Measurements from ENCODE around the gene FNDC3B. TPM values are rescaled to one million over a fixed set of nuclear protein-coding genes. Genes with fewer than 3 reads are reported as not detected.

FNDC3B gene
- total and polyA plus RNA-seq, 9 of the 15 experiments (the other 6 are each of a cell fraction or from before 2014, with no cell fraction given): 7.0 to 35.8 (median 16.2) TPM

DNA sequence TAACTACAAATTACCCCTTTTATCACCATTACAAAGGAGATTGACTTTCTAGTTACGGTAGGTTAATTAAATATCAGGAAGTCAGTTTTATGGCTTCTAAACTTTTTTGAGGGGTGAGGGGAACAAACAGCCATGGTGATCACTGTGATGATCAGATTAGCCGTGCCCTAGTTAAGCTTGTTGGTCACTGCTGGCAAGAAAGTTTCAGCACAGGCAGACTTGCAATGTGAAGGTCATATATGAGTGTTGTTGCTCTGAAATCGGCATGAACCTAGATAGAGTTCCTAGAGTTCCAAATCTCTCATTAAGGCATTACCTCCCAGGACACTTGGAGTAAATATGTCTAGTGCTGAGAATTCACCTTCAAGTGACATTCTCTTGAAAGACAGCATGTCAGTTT lies 252.3 kb downstream of the FNDC3B start:
- ChIA-PET CTCF (ENCODE audit: low intra/inter-chr PET ratio) (no interaction called here), POLR2A (no interaction called here)
- FAIRE-seq (no peak), ATAC-seq (no peak), DNase-seq (ENCODE audit: extremely low read depth in 1 of 4, low spot score in 3 of 4) (no peak)
- no peaks in the 10 kb centered on the region for H3K9me3 ChIP-seq (replicated peaks; ENCODE audit: control insufficient read depth, insufficient read depth, low read depth, low read length)
- H2AFZ ChIP-seq (ENCODE audit: low read depth, low read length): no peak overlapping the region
- in situ Hi-C loops (cut with MboI): no loop called here
- no peak overlapping the region for H3K27ac ChIP-seq (ENCODE audit: extremely low read depth, low read depth, low read length)
- H3K79me2 ChIP-seq (ENCODE audit: control insufficient read depth, insufficient read depth, low read length): no peaks in the 10 kb centered on the region
- H4K20me1 ChIP-seq (replicated peaks; ENCODE audit: control insufficient read depth, insufficient read depth, low read length): no peaks in the 10 kb centered on the region
- peaks cover 79% of the 10 kb centered on the region for H3K36me3 ChIP-seq (ENCODE audit: control insufficient read depth, insufficient read depth, low read length)
- H3K9ac ChIP-seq (ENCODE audit: insufficient read depth in 1 of 2, low read depth in 2 of 2, low read length in 2 of 2): no peak overlapping the region
- TF ChIP-seq NUFIP1 (IDR thresholded peaks at IDR 0.05; ENCODE audit: partially characterized antibody): no peak
- no peak for TF ChIP-seq TAF9B (IDR thresholded peaks at IDR 0.05; ENCODE audit: partially characterized antibody)
- TF ChIP-seq SRF (CRISPR knock-in tag; IDR thresholded peaks at IDR 0.05): no peak
- no peak for TF ChIP-seq ZNF197 (CRISPR knock-in tag; IDR thresholded peaks at IDR 0.05; ENCODE audit: low read depth)
- TF ChIP-seq, protein P1, sequence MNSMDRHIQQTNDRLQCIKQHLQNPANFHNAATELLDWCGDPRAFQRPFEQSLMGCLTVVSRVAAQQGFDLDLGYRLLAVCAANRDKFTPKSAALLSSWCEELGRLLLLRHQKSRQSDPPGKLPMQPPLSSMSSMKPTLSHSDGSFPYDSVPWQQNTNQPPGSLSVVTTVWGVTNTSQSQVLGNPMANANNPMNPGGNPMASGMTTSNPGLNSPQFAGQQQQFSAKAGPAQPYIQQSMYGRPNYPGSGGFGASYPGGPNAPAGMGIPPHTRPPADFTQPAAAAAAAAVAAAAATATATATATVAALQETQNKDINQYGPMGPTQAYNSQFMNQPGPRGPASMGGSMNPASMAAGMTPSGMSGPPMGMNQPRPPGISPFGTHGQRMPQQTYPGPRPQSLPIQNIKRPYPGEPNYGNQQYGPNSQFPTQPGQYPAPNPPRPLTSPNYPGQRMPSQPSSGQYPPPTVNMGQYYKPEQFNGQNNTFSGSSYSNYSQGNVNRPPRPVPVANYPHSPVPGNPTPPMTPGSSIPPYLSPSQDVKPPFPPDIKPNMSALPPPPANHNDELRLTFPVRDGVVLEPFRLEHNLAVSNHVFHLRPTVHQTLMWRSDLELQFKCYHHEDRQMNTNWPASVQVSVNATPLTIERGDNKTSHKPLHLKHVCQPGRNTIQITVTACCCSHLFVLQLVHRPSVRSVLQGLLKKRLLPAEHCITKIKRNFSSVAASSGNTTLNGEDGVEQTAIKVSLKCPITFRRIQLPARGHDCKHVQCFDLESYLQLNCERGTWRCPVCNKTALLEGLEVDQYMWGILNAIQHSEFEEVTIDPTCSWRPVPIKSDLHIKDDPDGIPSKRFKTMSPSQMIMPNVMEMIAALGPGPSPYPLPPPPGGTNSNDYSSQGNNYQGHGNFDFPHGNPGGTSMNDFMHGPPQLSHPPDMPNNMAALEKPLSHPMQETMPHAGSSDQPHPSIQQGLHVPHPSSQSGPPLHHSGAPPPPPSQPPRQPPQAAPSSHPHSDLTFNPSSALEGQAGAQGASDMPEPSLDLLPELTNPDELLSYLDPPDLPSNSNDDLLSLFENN (IDR thresholded peaks at IDR 0.05; ENCODE audit: low read depth in 2 of 2, low read length in 2 of 2): no peak
- TF ChIP-seq, protein P2, sequence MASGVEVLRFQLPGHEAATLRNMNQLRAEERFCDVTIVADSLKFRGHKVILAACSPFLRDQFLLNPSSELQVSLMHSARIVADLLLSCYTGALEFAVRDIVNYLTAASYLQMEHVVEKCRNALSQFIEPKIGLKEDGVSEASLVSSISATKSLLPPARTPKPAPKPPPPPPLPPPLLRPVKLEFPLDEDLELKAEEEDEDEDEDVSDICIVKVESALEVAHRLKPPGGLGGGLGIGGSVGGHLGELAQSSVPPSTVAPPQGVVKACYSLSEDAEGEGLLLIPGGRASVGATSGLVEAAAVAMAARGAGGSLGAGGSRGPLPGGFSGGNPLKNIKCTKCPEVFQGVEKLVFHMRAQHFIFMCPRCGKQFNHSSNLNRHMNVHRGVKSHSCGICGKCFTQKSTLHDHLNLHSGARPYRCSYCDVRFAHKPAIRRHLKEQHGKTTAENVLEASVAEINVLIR (CRISPR knock-in tag; IDR thresholded peaks at IDR 0.05): no peak
- TF ChIP-seq PRMT5 (CRISPR knock-in tag; IDR thresholded peaks at IDR 0.05): no peak
- no peak for TF ChIP-seq MCM5 (IDR thresholded peaks at IDR 0.05; ENCODE audit: low read depth)
- intact Hi-C loops (cut with micrococcal nuclease): no loop called here
- no peaks in the 10 kb centered on the region for H3K9me1 ChIP-seq (ENCODE audit: control insufficient read depth, insufficient read depth, low read length)
- 89% methylated on average over 3 of the region's 3 CpGs for WGBS (ENCODE audit: insufficient coverage, low coverage, missing lambda C conversion rate)
- H3K4me2 ChIP-seq (ENCODE audit: insufficient read depth, low read length): no peak overlapping the region
- no peaks in the 10 kb centered on the region; a peak in 1 of 5 replicates for H3K4me1 ChIP-seq (replicated peaks in 1 of 2; ENCODE audit: control insufficient read depth in 2 of 2, insufficient read depth in 2 of 2, low read length in 2 of 2)
- H3K4me3 ChIP-seq: no peak overlapping the region
- no TSS peak for BruUV-seq (replicated peaks)
- H3K27me3 ChIP-seq (ENCODE audit: control insufficient read depth in 2 of 2, insufficient read depth in 2 of 2, low read length in 2 of 2): no peaks in the 10 kb centered on the region
